OCI-LY1 (cell line): ENCODE measurements around the gene SPDYE18.
"Not testable (repeated sequence)": the region's sequence is repeated elsewhere in the genome, so short reads cannot be mapped to it uniquely, and the experiment has no call there.

Source experiments
- H2AFZ ChIP-seq: fragments of 200-600 bp; sonication (generic), shearing (Covaris generic); 2 replicates; pipeline ENCODE4 v1.6.0; 2014; ENCODE audit warnings: antibody characterized with exemption, mild to moderate bottlenecking, low read length
- H3F3A ChIP-seq: fragments of 200-600 bp; sonication (generic), shearing (Covaris generic); 2 replicates; pipeline ENCODE4 v1.6.0; 2014; ENCODE audit warnings: mild to moderate bottlenecking, antibody characterized with exemption, low read length, moderate library complexity; ENCODE audit not compliant: insufficient read depth
- H3K27ac ChIP-seq: fragments of 200-600 bp; sonication (generic); 2 replicates; pipeline ENCODE4 v1.5.1; 2014; ENCODE audit warnings: low read length, mixed run types, mild to moderate bottlenecking, low read depth; ENCODE audit not compliant: poor library complexity, severe bottlenecking
- H3K27me3 ChIP-seq: fragments of 200-600 bp; sonication (generic); 2 replicates; pipeline ENCODE4 v1.6.0; 2014; ENCODE audit warnings: antibody characterized with exemption, mild to moderate bottlenecking, low read length, moderate library complexity; ENCODE audit not compliant: insufficient read depth
- H3K36me3 ChIP-seq: fragments of 200-600 bp; sonication (generic); 2 replicates; pipeline ENCODE4 v1.6.1; 2014; ENCODE audit warnings: mild to moderate bottlenecking, antibody characterized with exemption, low read length, moderate library complexity, mixed read lengths; ENCODE audit not compliant: insufficient read depth
- H3K4me1 ChIP-seq: fragments of 200-600 bp; sonication (generic); 2 replicates; pipeline ENCODE4 v1.5.1; 2014; ENCODE audit warnings: mild to moderate bottlenecking, low read length, moderate library complexity; ENCODE audit not compliant: insufficient read depth, severe bottlenecking
- H3K4me2 ChIP-seq: fragments of 200-600 bp; sonication (generic), shearing (Covaris generic); 2 replicates; pipeline ENCODE4 v1.6.1; 2014; ENCODE audit warnings: low read length
- H3K4me3 ChIP-seq: fragments of 200-600 bp; sonication (generic); 2 replicates; pipeline ENCODE4 v1.5.1; 2014; ENCODE audit warnings: low read length, low read depth, mild to moderate bottlenecking, mixed read lengths; ENCODE audit not compliant: poor library complexity, severe bottlenecking
- H3K79me2 ChIP-seq: fragments of 200-600 bp; shearing (Covaris generic); 2 replicates; pipeline ENCODE4 v1.6.1; 2016; ENCODE audit warnings: mixed run types, low read length, mixed read lengths; ENCODE audit not compliant: insufficient read depth
- H3K9ac ChIP-seq: fragments of 200-600 bp; sonication (generic), shearing (Covaris generic); 2 replicates; pipeline ENCODE4 v1.6.1; 2014; ENCODE audit warnings: mild to moderate bottlenecking, low read length, mixed read lengths
- H3K9me2 ChIP-seq: fragments of 200-600 bp; sonication (generic), shearing (Covaris generic); 2 replicates; pipeline ENCODE4 v1.6.1; 2014; ENCODE audit warnings: low read depth, mild to moderate bottlenecking, low read length, mixed read lengths
- H3K9me3 ChIP-seq: fragments of 200-600 bp; shearing (Covaris generic); 2 replicates; pipeline ENCODE4 v1.6.1; 2014; ENCODE audit warnings: low read length, mixed read lengths
- H4K20me1 ChIP-seq: fragments of 200-600 bp; sonication (generic), shearing (Covaris generic); 2 replicates; pipeline ENCODE4 v1.6.0; 2016; ENCODE audit warnings: mild to moderate bottlenecking, low read length; ENCODE audit not compliant: insufficient read depth

Gene SPDYE18

GRCh38 chr7:77063732-77064131, 1.4 kb upstream of the SPDYE18 start:
- H3K9me2 ChIP-seq, H2AFZ ChIP-seq, H3K79me2 ChIP-seq, H3K27ac ChIP-seq, H3K27me3 ChIP-seq, H3K4me3 ChIP-seq, H3K9ac ChIP-seq, H3F3A ChIP-seq, H3K9me3 ChIP-seq, H3K36me3 ChIP-seq, H3K4me2 ChIP-seq, H3K4me1 ChIP-seq, H4K20me1 ChIP-seq: not testable (repeated sequence)

GRCh38 chr7:77032261-77032660, 30.1 kb downstream of the SPDYE18 start, which contains the start of gene SPDYE17:
TSS of gene SPDYE17 (minus strand) at chr7:77032361. CDS start at chr7:77030570, 1,791 bp downstream.
- not testable (repeated sequence) for H2AFZ ChIP-seq, H3K79me2 ChIP-seq

GRCh38 chr7:77026349-77026748, 36.0 kb downstream of the SPDYE18 start:
- not testable (repeated sequence) for H3K4me3 ChIP-seq, H3K4me1 ChIP-seq, H3F3A ChIP-seq, H2AFZ ChIP-seq, H3K9ac ChIP-seq, H3K4me2 ChIP-seq, H3K9me2 ChIP-seq, H4K20me1 ChIP-seq, H3K79me2 ChIP-seq, H3K36me3 ChIP-seq, H3K27ac ChIP-seq, H3K9me3 ChIP-seq, H3K27me3 ChIP-seq

More at GRCh38 chr7:77032261-77032660, 30.1 kb downstream of the SPDYE18 start, which contains the start of gene SPDYE17:
- not testable (repeated sequence) for H3F3A ChIP-seq, H3K9me2 ChIP-seq, H3K4me2 ChIP-seq, H3K36me3 ChIP-seq, H4K20me1 ChIP-seq, H3K4me1 ChIP-seq, H3K27me3 ChIP-seq, H3K9ac ChIP-seq, H3K9me3 ChIP-seq, H3K4me3 ChIP-seq, H3K27ac ChIP-seq

- not testable (repeated sequence) for H3K4me2 ChIP-seq
These were observed 52.2 kb downstream of the SPDYE18 start for GRCh38 chr7:77010074-77010680.

GRCh38 chr7:77008000-77008399, 54.4 kb downstream of the SPDYE18 start:
- not testable (repeated sequence) for H4K20me1 ChIP-seq, H3K9me2 ChIP-seq, H3F3A ChIP-seq, H3K79me2 ChIP-seq, H2AFZ ChIP-seq, H3K4me1 ChIP-seq, H3K27me3 ChIP-seq, H3K4me2 ChIP-seq, H3K9me3 ChIP-seq, H3K36me3 ChIP-seq, H3K4me3 ChIP-seq, H3K27ac ChIP-seq, H3K9ac ChIP-seq

More at GRCh38 chr7:77010074-77010680, 52.2 kb downstream of the SPDYE18 start:
- H3F3A ChIP-seq, H4K20me1 ChIP-seq, H3K79me2 ChIP-seq, H3K36me3 ChIP-seq, H2AFZ ChIP-seq, H3K27me3 ChIP-seq, H3K9me3 ChIP-seq, H3K9ac ChIP-seq, H3K4me3 ChIP-seq, H3K4me1 ChIP-seq, H3K9me2 ChIP-seq, H3K27ac ChIP-seq: not testable (repeated sequence)

- H3K9me3 ChIP-seq, H3F3A ChIP-seq, H2AFZ ChIP-seq, H3K79me2 ChIP-seq, H3K4me1 ChIP-seq, H3K9ac ChIP-seq, H3K27me3 ChIP-seq, H3K4me3 ChIP-seq, H4K20me1 ChIP-seq, H3K36me3 ChIP-seq, H3K27ac ChIP-seq, H3K4me2 ChIP-seq, H3K9me2 ChIP-seq: not testable (repeated sequence)
These were observed 55.9 kb downstream of the SPDYE18 start for GRCh38 chr7:77006127-77007110.

GRCh38 chr7:77005461-77006057, 56.8 kb downstream of the SPDYE18 start:
- H2AFZ ChIP-seq, H3K79me2 ChIP-seq, H3K36me3 ChIP-seq, H3K4me2 ChIP-seq, H3F3A ChIP-seq, H3K9me3 ChIP-seq, H3K4me3 ChIP-seq, H3K27ac ChIP-seq, H3K4me1 ChIP-seq, H3K9ac ChIP-seq, H4K20me1 ChIP-seq, H3K9me2 ChIP-seq, H3K27me3 ChIP-seq: not testable (repeated sequence)
